GM19455 (cell line): ENCODE data around the gene TSBP1.
"Not testable (repeated sequence)": the region's sequence is repeated elsewhere in the genome, so short reads cannot be mapped to it uniquely, and the experiment has no call there.

Experiments used
- ATAC-seq: cut with Tn5 transposase; IDR thresholded peaks from one replicate; pipeline ENCODE4 v1.9.1; 2021; ENCODE audit not compliant: unreplicated experiment

TSBP1 gene

DNA sequence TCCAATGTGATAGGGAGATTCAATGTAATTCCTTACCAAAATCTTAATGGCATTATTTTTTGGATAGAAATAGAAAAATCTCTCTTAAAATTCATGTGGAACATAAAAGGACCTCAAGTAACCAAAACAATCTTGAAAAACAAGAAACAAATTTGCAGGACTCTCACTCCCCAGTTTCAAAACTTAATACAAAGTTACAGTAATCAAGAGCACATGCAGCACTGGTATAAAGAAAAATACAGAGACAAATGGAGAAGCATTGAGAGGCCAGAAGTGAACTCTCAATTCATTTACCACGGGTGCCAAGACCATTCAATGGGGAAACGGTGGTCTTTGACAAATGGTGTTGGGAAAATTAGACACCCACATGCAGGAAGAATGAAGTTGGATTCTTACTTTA is 7.8 kb upstream of the TSBP1 start:
- no peak for ATAC-seq

DNA sequence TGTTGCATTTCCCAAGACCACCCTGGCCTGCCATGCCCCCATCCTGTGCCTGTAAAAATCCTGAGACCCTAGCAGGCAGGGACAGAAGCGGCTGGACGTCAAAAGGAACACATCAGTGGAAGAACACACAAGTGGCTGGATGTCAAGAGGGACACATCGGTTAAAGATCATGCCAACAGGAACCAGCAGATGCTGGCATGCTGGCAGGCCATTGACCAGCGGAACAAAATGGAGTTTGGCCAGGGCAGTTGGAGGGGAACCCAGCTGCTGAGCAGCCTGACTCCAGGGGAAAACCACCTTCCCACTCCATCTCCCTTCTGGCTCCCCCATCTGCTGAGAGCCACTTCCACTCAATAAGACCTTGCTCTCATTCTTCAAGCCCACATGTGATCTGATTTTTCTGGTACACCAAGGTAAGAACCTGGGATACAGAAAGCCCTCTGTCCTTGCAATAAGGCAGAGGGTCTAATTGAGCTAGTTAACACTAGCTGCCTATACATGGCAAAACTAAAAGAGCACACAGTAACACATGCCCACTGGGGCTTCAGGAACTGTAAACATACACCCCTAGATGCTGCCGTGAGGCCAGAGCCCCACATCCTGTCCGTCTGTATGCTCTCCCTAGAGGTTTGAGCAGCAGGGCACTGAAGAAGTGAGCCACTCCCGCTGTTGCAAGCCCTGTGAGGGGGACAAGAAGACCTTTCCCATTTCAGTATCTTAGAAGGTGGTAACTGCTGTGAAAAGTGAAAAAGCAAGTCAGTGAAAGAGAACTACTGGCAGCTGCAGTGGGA is 4.2 kb upstream of the TSBP1 start:
- no peak for ATAC-seq

DNA sequence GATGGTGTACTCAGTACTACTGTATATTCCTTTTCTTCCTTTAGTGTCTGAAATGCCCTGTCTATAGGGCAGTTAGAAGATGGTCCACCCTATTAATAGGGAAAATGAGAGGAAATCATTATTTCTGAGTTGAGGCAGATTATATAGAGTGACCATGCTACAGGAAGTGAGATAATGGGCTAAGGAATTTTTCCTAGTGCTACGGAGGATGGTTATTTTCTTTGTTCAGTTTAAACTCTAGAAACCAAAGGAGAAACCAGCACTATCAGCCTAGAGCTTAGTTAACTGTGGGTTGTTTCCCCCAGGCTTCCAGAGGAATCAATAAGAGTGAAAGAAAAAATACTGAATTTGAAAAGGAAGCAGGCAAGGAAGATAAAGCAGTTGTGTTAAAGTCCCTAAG is 474 bp downstream of the TSBP1 start:
- no peak for ATAC-seq

DNA sequence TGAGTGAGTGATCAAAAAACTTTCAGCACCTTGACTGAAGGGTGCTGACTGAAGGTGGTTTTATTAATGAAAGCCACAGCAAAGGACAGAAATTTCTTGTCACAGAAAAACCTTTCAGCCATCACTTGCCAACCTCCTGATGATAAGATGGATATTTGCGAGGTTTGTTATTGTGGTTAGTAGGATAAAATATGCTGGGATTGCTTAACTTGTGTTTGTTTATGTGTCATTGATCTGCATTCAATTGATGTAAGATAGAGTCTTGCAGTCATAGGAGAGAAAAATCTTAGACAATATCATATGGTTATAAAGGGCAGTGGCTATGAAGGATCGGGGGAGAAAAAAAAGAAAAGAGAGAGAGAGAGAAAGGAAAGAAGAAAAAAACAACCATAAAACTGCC is 1.2 kb downstream of the TSBP1 start:
- no peak for ATAC-seq

- no peak for ATAC-seq
Measured at GRCh38 chr6:32369660-32370059, 2.0 kb downstream of the TSBP1 start.

GRCh38 chr6:32367644-32368043 is 4.1 kb downstream of the TSBP1 start:
- ATAC-seq = no peak

DNA sequence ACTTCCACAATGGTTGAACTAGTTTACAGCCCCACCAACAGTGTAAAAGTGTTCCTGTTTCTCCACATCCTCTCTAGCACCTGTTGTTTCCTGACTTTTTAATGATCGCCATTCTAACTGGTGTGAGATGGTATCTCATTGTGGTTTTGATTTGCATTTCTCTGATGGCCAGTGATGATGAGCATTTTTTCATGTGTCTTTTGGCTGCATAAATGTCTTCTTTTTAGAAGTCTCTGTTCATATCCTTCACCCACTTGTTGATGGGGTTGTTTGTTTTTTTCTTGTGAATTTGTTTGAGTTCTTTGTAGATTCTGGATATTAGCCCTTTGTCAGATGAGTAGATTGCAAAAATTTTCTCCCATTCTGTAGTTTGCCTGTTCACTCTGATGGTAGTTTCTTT is 12.5 kb downstream of the TSBP1 start:
- ATAC-seq = not testable (repeated sequence)

DNA sequence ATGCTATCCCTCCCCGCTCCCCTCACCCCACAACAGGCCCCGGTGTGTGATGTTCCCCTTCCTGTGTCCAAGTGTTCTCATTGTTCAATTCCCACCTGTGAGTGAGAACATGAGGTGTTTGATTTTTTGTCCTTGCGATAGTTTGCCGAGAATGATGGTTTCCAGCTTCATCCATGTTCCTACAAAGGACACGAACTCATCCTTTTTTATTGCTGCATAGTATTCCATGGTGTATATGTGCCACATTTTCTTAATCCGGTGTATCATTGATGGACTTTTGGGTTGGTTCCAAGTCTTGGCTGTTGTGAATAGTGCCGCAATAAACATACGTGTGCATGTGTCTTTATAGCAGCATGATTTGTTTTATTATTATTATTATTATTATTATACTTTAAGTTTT is 13.2 kb downstream of the TSBP1 start:
- not testable (repeated sequence) for ATAC-seq

- no peak for ATAC-seq
Measured at GRCh38 chr6:32355018-32355417, 16.7 kb downstream of the TSBP1 start.

GRCh38 chr6:32353348-32353747 is 18.4 kb downstream of the TSBP1 start:
- ATAC-seq = no peak

- no peak for ATAC-seq
Measured at GRCh38 chr6:32340242-32340641, 31.5 kb downstream of the TSBP1 start.

DNA sequence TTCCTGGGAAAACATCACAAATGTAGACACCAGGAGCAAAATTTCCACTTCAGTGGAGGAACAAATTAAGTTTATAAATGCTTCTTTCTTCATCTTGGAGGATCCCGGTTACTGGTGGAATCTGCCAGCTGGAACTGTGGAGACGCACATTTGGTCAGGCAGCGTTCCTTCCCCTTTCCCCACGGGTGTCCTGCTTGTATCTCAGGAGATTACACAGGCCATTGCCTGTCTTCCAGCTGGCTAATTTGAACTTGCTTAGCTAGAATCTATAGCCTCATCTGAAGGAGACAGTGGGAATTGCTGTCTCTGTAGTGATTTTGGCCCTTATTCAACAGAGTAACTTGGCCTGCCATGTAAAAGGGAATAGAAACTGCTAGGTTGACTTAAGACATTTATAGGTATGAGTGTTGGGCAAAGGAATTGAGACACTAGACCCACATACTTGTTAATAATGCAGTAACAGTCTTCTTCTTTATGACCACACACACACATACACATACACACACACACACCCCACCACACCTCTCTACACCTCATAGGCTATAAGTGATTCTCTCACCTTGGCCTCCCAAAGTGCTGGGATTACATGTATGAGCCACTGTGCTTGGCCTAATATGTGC is 34.4 kb downstream of the TSBP1 start:
- ATAC-seq = no peak

DNA sequence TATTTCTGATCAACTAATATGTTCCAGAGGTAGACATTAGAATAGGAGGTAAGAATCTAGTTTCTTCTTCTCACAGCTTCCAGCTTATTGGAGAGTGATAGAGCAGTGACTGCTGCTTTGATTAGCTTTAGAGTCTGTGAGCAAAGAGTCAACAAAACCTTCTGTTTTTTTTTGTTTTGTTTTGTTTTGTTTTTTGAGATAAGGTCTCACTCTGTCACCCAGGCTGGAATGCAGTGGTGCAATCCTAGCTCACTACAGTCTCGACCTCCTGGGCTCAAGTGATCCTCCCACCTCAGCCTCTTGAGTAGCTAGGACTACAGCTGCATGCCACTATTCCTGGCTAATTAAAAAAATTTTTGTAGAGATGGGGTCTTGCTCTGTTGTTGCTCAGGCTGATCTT is 39.3 kb downstream of the TSBP1 start:
- no peak for ATAC-seq

DNA sequence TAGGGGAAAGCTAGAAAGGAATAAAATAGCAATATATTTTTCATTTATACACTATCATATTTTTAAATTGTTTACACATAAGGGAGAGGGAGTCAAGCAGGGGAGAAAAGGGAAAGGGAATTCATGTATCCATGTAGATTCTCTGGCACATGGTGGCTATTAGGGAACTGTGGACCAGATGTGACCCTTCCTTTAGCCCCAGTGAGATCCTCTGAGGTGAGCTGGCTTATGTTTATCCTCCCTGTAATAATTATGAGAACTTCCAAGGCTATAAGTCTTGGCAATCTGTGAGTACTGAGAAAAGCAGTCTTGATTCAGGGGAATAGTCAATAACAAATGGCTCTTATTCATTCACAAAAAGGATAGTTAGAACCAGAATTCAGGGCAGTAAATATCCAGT is 42.6 kb downstream of the TSBP1 start:
- ATAC-seq = no peak

GRCh38 chr6:32327103-32327502 is 44.6 kb downstream of the TSBP1 start:
- no peak for ATAC-seq

DNA sequence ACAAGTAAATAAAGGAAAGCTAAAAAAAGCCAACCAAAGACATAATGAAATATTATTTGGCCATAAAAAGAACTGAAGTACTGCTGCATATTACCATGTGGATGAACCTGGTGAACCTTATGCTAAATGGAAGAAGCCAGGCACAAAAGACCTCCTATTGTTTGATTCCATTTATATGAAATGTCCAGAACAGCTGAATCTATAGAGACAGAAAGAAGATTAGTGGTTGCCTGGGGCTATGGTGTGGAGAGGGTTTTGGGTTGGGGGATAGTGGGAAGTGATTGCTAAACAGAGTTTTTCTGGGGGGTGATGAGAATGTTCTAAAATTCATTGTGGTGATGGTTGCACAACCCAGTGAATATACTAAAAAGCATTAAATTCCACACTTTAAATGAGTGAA is 53.2 kb downstream of the TSBP1 start:
- no peak for ATAC-seq

DNA sequence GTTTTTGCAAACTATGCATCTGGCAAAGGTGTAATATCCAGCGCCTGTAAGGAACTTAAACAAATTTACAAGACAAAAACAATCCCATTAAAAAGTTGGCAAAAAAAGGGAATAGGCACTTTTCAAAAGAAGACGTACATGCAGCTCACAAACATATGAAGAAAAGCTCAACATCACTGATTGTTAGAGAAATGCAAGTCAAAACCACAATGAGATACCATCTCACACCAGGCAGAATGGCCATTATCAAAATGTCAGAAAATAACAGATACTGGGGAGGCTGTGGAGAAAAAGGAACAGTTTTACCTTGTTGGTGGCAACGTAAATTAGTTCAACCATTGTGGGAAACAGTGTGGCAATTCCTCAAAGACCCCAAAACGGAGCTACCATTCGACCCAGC is 54.2 kb downstream of the TSBP1 start:
- ATAC-seq = no peak

DNA sequence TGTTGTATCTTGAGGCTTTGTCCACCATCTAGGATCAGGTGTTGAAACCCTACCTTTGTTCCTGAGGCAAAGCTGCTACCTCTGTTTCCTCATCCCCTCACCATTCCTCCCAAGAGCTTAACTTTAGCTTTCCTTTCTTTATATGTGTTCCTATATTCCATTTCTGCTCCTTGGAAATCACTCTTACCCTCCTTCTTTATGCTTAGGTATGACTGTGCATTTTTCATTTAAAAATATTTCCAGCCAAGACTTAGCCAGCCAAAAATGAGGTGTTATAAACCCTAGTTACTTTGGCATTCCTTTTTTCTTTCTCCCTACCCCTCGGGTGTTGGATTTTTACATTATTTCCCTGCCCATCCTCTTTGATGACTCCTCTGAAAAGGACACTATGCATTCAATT is 57.7 kb downstream of the TSBP1 start:
- no peak for ATAC-seq

- ATAC-seq = no peak
Measured at GRCh38 chr6:32298632-32299336, 72.9 kb downstream of the TSBP1 start.

GRCh38 chr6:32294980-32295379 is 76.7 kb downstream of the TSBP1 start:
- ATAC-seq = not testable (repeated sequence)

DNA sequence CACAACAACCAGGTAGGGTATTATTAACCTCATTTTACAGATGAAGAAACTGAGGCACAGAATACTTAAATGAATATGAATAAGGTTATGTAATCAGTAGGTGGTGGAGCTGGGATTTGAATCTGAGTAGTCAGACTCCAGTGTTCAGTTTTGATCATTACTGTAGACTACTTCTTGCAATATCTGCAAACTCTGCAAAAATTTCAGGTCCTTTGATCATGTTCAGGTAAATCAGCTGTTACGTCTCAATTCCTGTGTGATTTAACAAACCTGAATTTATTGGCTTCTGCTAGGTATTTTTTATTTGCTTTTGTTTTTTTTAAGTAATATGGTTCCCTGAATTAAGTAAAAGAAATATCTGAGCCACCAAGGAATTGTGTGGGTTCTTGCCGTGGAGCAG is 77.1 kb downstream of the TSBP1 start:
- no peak for ATAC-seq

- ATAC-seq = no peak
Measured at GRCh38 chr6:32293695-32294094, 78.0 kb downstream of the TSBP1 start.
